HG03103 (cell line): ENCODE measurements around the gene ATF1.
"Not testable (repeated sequence)": the region's sequence is repeated elsewhere in the genome, so short reads cannot be mapped to it uniquely, and the experiment has no call there.

Experiments
- ATAC-seq: cut with Tn5 transposase; IDR thresholded peaks from one replicate; pipeline ENCODE4 v1.9.1; 2021; ENCODE audit warnings: low read depth; ENCODE audit not compliant: unreplicated experiment

The ATF1 gene

DNA sequence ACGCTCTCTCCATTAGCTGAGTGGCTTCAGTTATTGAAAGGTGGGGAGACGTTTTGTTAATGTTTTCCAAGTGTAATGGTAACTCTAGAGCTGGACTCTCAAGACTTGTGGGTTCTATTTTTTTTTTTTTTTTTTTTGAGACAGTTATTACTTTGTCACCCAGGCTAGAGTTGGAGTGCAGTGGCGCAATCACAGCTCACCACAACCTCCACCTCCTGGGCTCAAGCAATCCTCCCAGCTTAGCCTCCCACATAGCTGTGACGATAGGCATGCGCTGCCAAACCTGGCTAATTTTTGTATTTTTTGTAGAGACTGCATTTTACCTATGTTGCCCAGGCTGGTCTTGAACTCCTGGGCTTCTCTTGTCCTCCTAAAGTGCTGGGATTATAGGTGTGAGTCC lies 26.2 kb downstream of the ATF1 start:
- no peak for ATAC-seq

DNA sequence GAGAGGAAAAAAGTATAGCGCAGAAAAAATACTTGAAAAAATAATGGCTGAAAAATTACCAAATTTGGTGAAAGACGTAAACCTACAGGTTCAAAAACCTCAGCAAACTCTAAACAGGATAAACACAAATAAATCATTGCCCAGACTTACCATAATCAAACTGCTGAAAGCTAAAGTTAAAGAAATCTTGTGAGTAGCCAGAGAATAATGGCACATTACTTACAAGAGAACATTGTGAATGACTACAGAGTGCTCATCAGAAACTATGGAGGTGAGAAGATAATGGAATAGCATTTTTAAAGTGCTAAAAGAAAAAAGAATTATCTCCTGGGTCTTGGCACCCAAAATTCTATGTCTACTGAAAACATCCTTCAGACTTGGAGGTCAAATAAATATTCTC lies 36.0 kb downstream of the ATF1 start:
- ATAC-seq = no peak

DNA sequence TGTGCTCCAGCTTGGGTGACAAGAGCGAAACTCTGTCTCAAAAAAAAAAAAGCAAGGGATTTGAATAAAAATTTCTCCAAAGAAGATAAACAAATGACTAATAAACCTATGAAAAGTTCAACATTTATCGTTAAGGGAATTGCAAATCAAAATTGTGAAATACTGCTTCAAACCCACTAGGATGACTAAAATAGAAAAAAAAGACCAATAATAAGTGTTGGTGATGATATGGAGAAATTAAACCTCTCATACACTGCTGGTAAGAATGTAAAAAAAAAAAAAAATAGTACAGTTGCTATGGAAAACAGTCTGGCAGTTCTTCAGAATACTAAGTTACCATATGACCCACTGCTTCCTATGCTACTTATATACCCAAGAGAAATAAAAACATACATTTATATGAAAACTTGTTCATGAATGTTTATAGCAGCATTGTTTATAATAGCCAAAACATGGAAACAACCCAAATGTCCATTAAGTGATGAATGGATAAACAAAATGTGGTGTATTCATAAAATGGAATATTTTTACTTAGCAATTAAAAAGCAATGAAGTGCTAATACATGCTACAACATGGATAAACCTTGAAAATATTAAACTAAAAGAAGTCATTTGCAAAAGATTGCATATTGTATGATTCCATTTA lies 39.5 kb downstream of the ATF1 start:
- ATAC-seq = no peak

DNA sequence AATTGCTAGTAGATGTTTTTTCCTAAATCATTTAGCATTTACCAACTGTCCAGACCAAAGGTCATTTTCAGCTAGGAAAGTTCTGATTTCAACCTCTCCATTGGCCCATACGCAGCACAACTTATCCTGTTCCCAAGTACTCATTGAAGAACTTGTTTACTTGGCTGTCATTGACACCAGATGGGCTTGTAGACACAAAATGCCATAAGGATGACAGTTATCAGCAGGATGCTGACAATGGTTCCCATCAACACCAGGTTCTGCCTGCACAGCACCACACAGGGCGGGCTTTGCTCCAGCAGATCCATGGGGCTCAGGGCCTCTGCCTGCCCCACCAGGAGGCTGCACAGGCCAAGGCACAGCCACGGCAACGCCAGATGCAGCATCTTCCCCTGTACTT lies 42.3 kb downstream of the ATF1 start:
- ATAC-seq = no peak

DNA sequence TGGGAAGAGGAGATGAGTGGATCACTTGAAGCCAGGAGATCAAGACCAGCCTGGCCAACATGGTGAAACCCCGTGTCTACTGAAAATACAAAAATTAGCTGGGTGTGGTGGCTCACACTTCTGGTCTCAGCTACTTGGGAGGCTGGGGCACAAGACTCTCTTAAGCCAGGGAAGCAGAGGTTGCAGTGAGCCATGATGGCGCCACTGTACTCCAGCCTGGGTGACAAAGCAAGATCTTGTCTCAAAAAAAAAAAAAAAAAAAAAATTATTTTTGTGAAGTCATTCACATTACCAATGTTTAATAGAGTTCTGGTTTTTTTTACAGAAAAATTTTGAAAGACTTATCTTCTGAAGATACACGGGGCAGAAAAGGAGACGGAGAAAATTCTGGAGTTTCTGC lies 45.2 kb downstream of the ATF1 start:
- ATAC-seq = not testable (repeated sequence)

DNA sequence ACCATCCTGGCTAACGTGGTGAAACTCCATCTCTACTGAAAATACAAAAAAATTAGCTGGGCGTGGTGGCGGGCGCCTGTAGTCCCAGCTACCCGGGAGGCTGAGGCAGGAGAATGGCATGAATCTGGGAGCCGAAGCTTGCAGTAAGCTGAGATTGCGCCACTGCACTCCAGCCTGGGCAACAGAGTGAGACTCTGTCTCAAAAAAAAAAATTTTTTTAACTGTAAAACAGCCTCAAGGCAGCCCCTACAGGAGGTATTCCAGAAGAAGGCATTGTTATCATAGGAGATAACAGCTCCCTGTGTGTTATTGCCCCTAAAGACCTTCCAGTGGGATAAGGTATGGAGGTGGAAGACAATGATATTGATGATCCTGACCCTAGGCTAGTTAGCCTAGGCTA lies 51.0 kb downstream of the ATF1 start:
- not testable (repeated sequence) for ATAC-seq

DNA sequence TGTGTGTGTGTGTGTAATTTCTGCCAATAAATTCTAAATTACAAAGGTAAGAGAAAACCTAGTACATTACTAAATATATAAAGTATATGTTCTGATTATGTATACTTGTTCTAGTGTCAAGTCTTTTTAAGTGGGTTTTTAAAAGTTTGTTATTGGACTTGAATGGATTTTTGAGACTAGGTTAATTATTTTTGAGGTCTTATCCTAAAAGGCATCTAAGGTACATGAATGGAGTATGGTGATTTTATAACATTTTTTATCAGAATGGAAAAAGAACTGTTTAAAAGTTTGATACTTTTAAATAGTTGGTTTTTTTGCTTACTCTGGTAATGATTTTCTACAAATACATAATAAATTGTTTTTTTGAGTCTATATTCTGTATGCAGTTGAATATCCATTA lies 56.3 kb downstream of the ATF1 start:
- no peak for ATAC-seq

DNA sequence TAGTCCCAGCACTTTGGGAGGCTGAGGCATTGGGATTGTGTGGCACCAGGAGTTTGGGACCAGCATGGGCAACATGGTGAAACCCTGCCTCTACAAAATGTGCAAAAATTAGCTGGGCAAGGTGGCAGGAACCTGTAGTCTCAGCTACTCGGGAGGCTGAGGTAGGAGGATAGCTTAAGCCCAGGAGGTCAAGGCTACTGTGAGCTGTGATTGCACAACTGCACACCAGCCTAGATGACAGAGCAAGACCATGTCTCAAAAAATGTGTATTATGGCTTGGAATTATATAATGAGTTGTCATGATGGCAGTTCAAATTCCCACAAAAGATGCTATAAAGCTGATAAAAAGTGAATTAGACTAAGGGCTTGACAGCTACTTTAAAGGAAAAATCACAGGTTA lies 58.2 kb downstream of the ATF1 start:
- no peak for ATAC-seq

DNA sequence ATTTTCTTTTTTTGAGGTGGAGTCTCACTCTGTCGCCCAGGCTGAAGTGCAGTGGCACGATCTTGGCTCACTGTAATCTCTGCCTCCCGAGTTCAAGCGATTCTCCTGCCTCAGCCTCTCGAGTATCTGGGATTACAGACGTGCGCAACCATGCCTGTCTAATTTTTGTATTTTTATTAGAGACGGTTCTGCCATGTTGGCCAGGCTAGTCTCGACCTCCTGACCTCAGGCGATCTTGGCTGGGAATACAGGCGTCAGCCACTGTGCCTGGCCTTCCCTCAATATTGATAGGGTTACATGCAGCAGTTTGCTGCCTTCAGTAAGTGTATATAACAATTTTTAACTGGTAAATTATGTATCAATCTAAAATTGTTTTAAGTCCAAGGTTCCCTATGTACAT lies 59.8 kb downstream of the ATF1 start:
- ATAC-seq = not testable (repeated sequence)

DNA sequence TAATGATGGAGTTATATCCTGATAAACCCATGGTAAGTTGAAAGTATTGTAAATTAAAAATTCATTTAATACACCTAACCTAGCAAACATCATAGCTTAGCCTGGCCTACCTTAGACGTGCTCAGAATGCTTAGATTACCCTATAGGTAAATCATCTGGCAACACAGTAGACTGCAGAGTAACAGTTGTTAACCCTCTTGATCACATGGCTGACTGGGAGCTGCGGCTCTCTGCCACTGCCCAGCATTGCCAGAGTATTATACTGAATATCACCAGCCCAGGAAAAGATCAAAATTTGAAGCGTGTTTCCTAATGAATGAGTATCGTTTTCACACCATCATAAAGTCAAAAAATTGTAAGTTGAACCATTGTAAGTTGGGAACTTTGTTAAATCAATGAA lies 61.0 kb downstream of the ATF1 start:
- ATAC-seq = no peak

DNA sequence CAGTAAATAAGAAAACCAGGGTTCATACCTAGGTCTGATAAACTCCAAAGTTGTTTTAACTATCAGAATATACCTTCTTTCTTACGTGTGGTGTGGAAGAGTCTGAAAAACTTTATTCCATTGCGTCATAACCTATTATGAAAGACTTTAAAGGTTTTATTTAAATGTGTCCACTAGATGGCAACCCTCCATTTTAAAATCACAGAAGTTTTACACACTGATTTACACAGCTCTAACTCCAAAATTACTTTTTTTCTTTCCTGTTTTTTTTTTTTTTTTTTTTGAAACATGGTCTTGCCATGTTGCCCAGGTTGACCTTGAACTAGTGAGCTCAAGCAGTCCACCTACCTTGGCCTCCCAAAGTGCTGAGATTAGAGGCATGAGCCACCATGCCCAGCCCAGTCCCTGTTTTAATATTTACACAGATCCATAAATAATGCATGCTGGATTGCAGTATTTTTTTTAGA lies 61.5 kb downstream of the ATF1 start:
- ATAC-seq = no peak

DNA sequence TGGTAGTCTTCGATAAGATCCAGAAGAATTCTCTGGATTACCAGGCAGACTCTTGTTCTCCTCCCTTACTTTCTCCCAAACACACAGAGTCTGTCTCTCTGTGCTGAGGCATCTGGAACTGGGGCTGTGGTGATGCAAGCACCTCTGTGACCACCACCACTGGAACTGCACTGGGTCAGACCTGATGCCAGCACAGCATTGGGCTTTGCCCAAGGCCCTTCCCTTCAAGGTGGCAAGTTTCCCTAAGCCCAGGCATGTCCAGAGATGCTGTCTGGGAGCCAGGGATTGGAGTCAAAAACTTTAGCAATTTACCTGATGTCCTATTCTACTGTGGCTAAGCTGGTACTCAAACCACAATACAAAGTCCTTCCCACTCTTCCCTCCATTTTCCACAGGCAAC lies 64.2 kb downstream of the ATF1 start:
- no peak for ATAC-seq

DNA sequence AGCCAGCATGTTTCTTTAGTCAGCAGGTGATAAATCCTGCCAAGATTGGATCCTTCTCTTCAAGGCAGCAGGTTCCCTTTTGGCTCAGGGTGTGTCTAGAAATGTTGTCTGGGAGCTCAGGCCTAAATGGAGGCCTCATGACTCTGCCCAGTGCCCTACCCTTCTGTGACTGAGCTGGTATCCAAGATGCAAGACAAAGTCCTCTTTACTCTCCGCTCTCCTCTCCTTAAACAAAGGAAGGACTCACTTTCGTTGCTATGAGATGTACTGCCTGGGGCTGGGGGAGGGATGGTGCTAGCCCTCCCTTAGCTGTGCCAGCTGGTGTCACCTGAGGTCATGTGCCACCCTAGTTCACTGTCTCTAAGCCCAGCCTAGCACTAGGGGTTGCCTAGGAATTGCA lies 65.0 kb downstream of the ATF1 start:
- no peak for ATAC-seq

DNA sequence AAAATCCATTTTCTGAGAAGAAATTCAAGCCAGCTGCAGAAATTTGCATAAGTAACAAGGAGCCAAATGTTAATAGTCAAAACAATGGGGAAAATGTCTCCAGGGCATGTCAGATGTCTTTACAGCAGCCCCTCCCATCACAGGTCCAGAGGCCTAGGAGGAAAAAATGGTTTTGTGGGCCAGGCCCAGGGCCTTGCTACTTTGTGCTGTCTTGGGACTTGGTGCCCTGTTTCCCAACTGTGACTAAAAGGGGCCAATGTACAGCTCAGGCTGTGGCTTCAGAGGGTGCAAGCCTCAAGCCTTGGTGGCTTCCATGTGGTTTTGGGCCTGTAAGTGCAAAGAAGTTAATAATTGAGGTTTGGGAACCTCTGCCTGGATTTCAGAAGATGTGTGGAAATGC lies 69.9 kb downstream of the ATF1 start:
- not testable (repeated sequence) for ATAC-seq

DNA sequence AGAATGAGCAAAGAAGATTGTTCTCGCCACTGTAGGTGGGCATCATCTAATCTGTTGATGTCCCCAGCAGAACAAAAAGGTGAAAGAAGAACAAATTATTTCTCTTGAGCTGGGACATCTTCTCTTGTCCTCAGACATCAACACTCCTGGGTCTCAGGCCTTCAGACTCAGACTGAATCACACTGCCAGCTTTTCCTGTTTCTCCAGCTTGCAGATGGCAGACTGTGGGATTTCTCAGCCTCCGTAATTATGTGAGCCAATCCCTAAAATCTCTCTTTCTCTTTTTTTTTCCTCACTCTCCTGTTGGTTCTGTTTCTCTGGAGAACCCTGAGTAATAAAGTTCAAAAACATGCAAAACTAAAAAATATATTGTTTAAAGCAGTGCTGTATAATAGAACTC lies 75.1 kb downstream of the ATF1 start:
- no peak for ATAC-seq

DNA sequence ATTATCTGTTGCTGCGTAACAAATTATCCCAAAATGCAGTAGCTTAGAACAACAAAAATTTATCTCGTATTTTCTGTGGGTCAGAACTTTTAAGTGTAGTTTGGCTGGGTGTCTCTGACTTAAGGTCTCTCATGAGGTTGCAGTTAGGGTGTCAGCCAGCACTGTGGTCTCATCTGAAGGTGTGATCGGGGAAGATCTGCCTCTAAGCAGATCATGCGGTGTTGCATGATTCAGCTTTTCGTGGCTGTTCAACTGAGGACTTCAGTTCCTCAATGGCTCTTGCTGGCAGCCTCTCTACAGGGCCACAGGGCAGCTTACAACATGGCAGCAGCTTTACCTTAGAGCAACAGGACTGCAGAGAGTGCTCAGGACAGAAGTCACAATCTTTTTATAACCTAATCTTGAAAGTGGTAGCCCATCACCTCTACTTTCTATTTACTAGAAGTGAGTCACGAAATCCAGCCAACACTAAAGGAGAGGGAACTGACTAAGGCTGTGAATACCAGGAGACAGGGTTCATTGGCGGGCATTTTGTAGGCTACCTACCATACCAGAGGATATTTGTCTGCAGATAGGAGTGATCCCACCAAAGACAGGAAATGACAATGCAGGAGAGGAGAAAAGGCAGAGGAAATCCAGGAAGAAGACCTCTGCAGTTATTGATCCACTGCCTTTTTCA lies 77.0 kb downstream of the ATF1 start:
- ATAC-seq = no peak

DNA sequence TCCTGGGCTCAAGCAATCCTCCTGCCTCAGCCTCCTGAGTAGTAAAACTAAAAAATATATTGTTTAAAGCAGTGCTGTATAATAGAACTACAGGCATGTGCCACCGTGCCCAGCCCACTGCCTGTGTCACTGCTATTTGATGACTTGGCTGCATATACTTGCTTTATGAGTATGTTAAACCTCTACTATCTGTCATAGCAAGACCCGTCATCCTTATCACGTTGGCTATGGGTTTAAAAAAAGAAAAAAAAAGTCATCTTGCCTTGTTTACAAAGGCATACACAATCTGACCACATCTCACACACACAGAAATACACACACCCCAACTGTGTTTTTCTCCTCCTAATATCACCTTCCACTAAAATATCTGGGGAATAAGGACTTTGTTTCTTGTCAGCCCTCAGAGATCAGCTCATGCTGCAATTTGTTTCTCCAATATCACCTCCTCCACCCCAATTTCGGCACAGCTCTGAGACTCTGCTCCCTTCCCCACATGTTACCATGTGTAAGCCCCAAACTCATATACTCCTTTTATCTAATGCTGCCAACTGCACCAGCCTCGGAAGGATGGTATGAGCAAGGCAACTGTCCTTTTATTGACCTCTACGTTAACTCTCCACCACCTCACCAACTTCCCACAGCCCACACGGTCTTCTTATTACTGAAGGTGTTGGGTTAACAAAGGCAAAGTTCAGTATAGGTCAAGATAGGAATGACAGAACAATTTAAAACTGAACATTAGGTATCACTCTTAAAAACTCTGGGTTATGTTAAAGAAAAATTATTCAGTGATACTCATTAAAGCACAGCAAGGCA lies 78.0 kb downstream of the ATF1 start:
- ATAC-seq = no peak

DNA sequence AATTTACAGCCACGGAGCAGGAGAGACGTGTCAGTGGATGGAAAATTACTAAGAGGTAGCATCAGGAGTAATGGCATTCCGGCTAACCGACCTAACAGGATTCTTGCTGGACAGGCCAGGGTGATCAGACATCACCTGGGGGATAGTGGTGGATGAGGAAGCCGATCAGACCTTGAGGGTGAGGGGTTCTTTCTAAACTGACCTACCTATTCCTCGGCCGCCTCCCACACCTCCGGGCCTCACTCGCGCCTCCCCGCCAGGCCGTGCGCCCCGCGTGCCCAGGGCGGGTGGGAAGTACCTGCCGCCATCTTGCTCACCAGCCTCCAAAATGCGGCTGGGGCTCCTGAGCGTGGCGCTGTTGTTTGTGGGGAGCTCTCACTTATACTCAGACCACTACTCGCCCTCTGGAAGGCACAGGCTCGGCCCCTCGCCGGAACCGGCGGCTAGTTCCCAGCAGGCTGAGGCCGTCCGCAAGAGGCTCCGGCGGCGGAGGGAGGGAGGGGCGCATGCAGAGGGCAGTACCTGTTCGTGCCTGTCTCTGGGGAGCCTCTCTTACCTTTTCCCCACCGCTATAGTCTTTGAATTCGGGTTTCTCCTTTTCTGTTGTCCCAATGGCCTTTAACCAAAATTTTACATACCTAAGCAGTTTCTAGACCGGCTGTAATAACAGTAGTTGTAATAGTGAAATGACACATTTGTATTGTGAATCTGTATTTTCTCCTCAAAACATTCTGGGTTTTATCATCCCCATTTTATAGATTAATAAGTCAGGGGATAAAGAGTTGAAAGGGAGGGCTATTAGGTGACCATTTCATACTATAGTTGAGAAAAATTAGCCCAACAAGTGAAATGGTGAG lies 79.0 kb downstream of the ATF1 start, which contains the start of gene TMPRSS12:
Gene TMPRSS12 (plus strand): TSS at position 290 of the 857 bp plus-strand sequence. CDS start 39 bp downstream, at position 329.
- no peak for ATAC-seq

DNA sequence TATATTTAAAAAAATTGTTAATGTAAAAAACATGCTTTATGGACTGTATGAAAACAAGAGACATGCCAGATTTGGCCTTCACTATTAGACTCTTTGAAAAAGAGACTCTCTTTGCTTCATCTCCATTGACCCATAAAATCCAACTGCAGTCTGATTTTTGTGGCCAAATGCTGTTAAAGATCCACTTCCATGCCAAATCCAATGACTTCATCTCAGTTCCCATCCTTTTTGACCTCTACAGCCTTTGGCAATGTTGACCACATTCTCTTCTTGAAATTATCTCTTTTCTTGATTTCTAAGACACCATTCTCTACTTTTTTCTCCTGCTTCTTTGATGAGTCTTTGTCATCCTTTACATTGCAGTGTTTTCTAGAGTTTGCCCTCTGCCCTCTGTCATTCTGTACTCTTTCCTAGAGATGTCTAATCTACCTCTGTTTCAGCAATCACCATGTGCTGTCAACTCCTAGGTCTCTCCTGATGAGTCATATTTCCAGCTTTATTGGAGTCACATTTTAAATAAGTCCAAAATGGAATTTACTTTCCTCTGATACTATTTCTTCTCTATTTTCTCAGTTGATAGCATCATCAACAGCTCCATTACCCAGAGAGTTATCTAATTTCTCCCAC lies 81.2 kb downstream of the ATF1 start:
- ATAC-seq = no peak

DNA sequence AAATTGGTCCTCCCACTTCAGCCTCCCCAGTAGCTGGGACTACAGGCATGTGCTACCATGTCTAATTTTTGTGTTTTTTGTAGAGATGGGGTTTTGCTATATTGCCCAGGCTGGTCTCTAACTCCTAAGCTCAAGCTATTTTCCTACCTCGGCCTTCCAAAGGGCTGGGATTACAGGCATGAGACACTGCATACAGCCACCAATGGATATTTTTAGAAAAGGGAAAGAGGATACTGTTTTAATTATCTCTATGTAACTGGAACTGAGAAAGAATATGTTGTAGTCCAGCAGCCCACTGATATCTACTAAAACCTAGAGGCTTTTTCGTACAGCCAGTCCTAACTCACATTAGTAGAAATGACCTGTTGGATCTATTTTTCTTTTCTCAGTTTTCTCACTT lies 85.1 kb downstream of the ATF1 start:
- no peak for ATAC-seq
